CD14-positive monocyte (primary cell): Measurements from ENCODE around the gene AHCYL1. TPM values are rescaled to one million over a fixed set of nuclear protein-coding genes. Genes with fewer than 3 reads are reported as not detected.

Experiments used
- DNase-seq, 3 donors: peaks; one replicate each; pipeline ENCODE4 v3.0.0-alpha.2; 2011 to 2022
- H2AFZ ChIP-seq: 2 replicates; pipeline ENCODE4 v1.6.0; 2012; ENCODE audit warnings: mild to moderate bottlenecking, low read depth, low read length, inconsistent platforms; ENCODE audit not compliant: insufficient read depth, poor library complexity, severe bottlenecking
- H3K27ac ChIP-seq, 2 donors: 1 replicate in 1 of 2; 2 replicates in 1 of 2; pipeline ENCODE4 v1.5.1; 2012 to 2013; ENCODE audit warnings: low read length in 2 of 2, control low read depth in 1 of 2, inconsistent platforms in 1 of 2, low read depth in 1 of 2, mild to moderate bottlenecking in 1 of 2
- H3K27me3 ChIP-seq, 2 donors: one replicate each; pipeline versions ENCODE4 v1.6.0 to v1.6.1; 2011 to 2013; ENCODE audit warnings: low read length in 2 of 2; ENCODE audit not compliant: control insufficient read depth in 2 of 2, insufficient read depth in 2 of 2
- H3K36me3 ChIP-seq, 2 donors: replicated peaks in 1 of 2; 1 replicate in 1 of 2; 2 replicates in 1 of 2; pipeline versions ENCODE4 v1.5.1 to v1.6.1; 2012 to 2013; ENCODE audit warnings: low read length in 2 of 2, control low read depth in 1 of 2, inconsistent platforms in 1 of 2, mild to moderate bottlenecking in 1 of 2; ENCODE audit not compliant: insufficient read depth in 2 of 2, control insufficient read depth in 1 of 2
- H3K4me1 ChIP-seq, 2 donors: 1 replicate in 1 of 2; 2 replicates in 1 of 2; pipeline versions ENCODE4 v1.5.1 to v1.6.1; 2012 to 2013; ENCODE audit warnings: low read length in 2 of 2, control low read depth in 1 of 2, inconsistent platforms in 1 of 2, mild to moderate bottlenecking in 1 of 2, moderate library complexity in 1 of 2; ENCODE audit not compliant: insufficient read depth in 2 of 2, control insufficient read depth in 1 of 2
- H3K4me2 ChIP-seq: replicated peaks from 2 replicates; pipeline ENCODE3; 2012; ENCODE audit warnings: low read length, moderate library complexity, mild to moderate bottlenecking; ENCODE audit not compliant: poor library complexity, severe bottlenecking; ENCODE audit errors: extremely low read depth
- H3K4me3 ChIP-seq, 3 experiments: fragments of 200-600 bp in 1 of 3; sonication (generic) in 1 of 3; replicated peaks in 1 of 3; 1 replicate in 2 of 3; 2 replicates in 1 of 3; pipeline ENCODE4 v1.5.1; 2011 to 2013; ENCODE audit warnings: low read length in 3 of 3, mild to moderate bottlenecking in 3 of 3, control low read depth in 2 of 3, low read depth in 2 of 3, inconsistent platforms in 1 of 3, moderate library complexity in 1 of 3
- H3K79me2 ChIP-seq: 2 replicates; pipeline ENCODE4 v1.6.0; 2012; ENCODE audit warnings: mild to moderate bottlenecking, control low read depth, inconsistent platforms, low read length, moderate library complexity; ENCODE audit not compliant: insufficient read depth
- H3K9ac ChIP-seq: 2 replicates; pipeline ENCODE4 v1.6.0; 2017; ENCODE audit warnings: low read length, mild to moderate bottlenecking; ENCODE audit not compliant: insufficient read depth, poor library complexity, severe bottlenecking
- H3K9me3 ChIP-seq, 2 donors: replicated peaks in 1 of 2; 1 replicate in 1 of 2; 2 replicates in 1 of 2; pipeline versions ENCODE4 v1.5.1 to v1.6.1; 2012 to 2013; ENCODE audit warnings: low read length in 2 of 2, control low read depth in 1 of 2; ENCODE audit not compliant: control insufficient read depth in 1 of 2, insufficient read depth in 1 of 2
- H4K20me1 ChIP-seq: 2 replicates; pipeline ENCODE4 v1.6.0; 2012; ENCODE audit warnings: mild to moderate bottlenecking, low read length, control low read depth, moderate library complexity; ENCODE audit not compliant: insufficient read depth
- H3K27ac Mint-ChIP-seq, 7 donors: one replicate each; pipeline ENCODE4 v1.8.0; 2020; ENCODE audit warnings: mild to moderate bottlenecking in 7 of 7, mixed read lengths in 7 of 7, moderate library complexity in 6 of 7, inconsistent platforms in 2 of 7
- H3K27me3 Mint-ChIP-seq, 3 donors: one replicate each; pipeline ENCODE4 v1.8.0; 2021 to 2022; ENCODE audit warnings: low read depth in 3 of 3, mild to moderate bottlenecking in 3 of 3, mixed read lengths in 3 of 3, moderate library complexity in 3 of 3, inconsistent platforms in 1 of 3
- H3K36me3 Mint-ChIP-seq, 2 donors: one replicate each; pipeline ENCODE4 v1.8.0; 2020; ENCODE audit warnings: mixed read lengths in 2 of 2, inconsistent platforms in 1 of 2, mild to moderate bottlenecking in 1 of 2
- H3K4me1 Mint-ChIP-seq: one replicate; pipeline ENCODE4 v1.8.0; 2020; ENCODE audit warnings: mild to moderate bottlenecking, mixed read lengths
- H3K4me3 Mint-ChIP-seq, 2 donors: one replicate each; pipeline ENCODE4 v1.8.0; 2020; ENCODE audit warnings: mild to moderate bottlenecking in 2 of 2, mixed read lengths in 2 of 2, moderate library complexity in 1 of 2
- H3K9me3 Mint-ChIP-seq, 7 donors: one replicate each; pipeline ENCODE4 v1.8.0; 2020 to 2022; ENCODE audit warnings: mixed read lengths in 7 of 7, mild to moderate bottlenecking in 6 of 7, moderate library complexity in 6 of 7, inconsistent platforms in 2 of 7
- whole genome bisulfite sequencing: methylation state at CpG from one replicate; pipeline ENCODE4 v1.1.5; 2013; ENCODE audit warnings: missing lambda C conversion rate; ENCODE audit not compliant: insufficient coverage; 5-methylcytosine and 5-hydroxymethylcytosine counted together
- intact Hi-C, 2 donors: fragments of 100-400 bp; cut with micrococcal nuclease; formaldehyde crosslinking; loops; one replicate each; pipeline versions ENCODE4 v1.15.0 to v1.15.1; 2023
- polyA plus RNA-seq, 3 donors: library from polyadenylated mRNA; depleted of rRNA in 1 of 3; unstranded in 2 of 3; stranded (reverse) in 1 of 3; fragments of 300-500 nt in 2 of 3; fragments of >200 nt in 1 of 3; fragmentation: Illumina TruSeq in 2 of 3; gene quantifications; 1 replicate in 2 of 3; 2 replicates in 1 of 3; pipeline ENCODE4 v1.2.3, GENCODE V29; 2012 to 2021
- TF ChIP-seq, protein P1 (sequence below): fragments of 200-600 bp; IDR thresholded peaks from one replicate; pipeline ENCODE4 v1.8.0; 2022; ENCODE audit warnings: antibody characterized with exemption, mild to moderate bottlenecking

The AHCYL1 gene
- polyA plus RNA-seq, 3 donors, result 39.1 to 63.9 (median 48.8) TPM

DNA sequence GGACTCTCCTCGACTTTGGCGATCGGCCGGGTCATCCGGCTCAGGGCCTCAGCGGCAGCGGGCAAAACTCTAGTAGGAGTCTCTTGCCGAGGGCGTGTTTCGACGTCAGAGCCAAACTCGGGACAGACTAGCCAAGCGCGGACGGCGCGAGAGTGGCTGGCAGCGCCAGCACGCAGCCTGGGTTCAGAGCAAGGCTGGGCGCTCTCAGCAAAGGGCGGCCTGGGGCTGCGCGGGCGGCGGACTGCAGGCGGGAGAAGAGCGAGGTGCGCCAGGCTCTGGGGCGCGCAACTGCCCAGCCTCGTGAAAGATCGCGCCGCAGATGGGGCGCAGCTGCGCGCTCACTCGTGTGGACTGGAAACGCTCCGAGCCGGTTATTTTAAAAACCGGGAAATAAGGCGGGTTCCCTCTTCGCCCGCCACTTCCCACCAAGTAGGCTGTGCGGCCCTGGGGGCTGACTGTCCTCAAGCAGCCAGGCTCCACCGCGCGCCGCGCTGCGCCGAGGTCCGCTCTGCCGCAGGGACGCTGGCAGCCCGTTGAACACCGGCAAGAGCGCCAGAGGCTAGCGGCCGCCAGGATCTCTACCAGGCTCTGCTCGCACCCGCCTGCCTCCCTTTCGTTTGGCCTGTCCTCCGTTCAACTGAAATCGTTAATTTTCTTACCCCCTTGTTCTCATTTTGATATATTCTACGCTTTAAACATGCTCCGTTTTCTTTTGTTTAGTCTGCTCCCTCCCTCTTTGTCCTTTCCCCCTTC is 83.5 kb downstream of the AHCYL1 start:
- Histone ChIP-seq H3K9me3 (peaks cover 0 to 27% of the 10 kb centered on the region in 2 donors), H3K36me3 (no peaks in the 10 kb centered on the region), H3K4me1 (peaks cover 27 to 32% of the 10 kb centered on the region in 2 donors), H3K9ac (no peak overlapping the region), H3K27me3 (peaks cover 53 to 74% of the 10 kb centered on the region in 2 donors), H3K79me2 (no peaks in the 10 kb centered on the region), H2AFZ (peak overlapping the region; percentile 33), H3K4me3 (peak overlapping the region in 2 of 3 experiments; percentile 0 to 67), H3K27ac (no peak overlapping the region), H4K20me1 (no peaks in the 10 kb centered on the region), H3K4me2 (peak overlapping the region; percentile 67)
- TF ChIP-seq, protein P1, sequence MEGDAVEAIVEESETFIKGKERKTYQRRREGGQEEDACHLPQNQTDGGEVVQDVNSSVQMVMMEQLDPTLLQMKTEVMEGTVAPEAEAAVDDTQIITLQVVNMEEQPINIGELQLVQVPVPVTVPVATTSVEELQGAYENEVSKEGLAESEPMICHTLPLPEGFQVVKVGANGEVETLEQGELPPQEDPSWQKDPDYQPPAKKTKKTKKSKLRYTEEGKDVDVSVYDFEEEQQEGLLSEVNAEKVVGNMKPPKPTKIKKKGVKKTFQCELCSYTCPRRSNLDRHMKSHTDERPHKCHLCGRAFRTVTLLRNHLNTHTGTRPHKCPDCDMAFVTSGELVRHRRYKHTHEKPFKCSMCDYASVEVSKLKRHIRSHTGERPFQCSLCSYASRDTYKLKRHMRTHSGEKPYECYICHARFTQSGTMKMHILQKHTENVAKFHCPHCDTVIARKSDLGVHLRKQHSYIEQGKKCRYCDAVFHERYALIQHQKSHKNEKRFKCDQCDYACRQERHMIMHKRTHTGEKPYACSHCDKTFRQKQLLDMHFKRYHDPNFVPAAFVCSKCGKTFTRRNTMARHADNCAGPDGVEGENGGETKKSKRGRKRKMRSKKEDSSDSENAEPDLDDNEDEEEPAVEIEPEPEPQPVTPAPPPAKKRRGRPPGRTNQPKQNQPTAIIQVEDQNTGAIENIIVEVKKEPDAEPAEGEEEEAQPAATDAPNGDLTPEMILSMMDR, result no peak
- Mint-ChIP-seq H3K27me3 (peaks cover 74 to 86% (median 80%) of the 10 kb centered on the region in 3 donors), H3K9me3 (peaks cover 0 to 20% (median 9%) of the 10 kb centered on the region in 7 donors), H3K36me3 (peaks cover 3 to 18% of the 10 kb centered on the region in 2 donors), H3K4me1 (peaks cover 25% of the 10 kb centered on the region), H3K27ac (no peak overlapping the region), H3K4me3 (peak overlapping the region; percentile 72 to 99)
- intact Hi-C loops, result no loop called here
- 7% methylated on average over 68 of the region's 68 CpGs for WGBS
- DNase-seq, result peak; percentile 16 to 27 (median 16)

DNA sequence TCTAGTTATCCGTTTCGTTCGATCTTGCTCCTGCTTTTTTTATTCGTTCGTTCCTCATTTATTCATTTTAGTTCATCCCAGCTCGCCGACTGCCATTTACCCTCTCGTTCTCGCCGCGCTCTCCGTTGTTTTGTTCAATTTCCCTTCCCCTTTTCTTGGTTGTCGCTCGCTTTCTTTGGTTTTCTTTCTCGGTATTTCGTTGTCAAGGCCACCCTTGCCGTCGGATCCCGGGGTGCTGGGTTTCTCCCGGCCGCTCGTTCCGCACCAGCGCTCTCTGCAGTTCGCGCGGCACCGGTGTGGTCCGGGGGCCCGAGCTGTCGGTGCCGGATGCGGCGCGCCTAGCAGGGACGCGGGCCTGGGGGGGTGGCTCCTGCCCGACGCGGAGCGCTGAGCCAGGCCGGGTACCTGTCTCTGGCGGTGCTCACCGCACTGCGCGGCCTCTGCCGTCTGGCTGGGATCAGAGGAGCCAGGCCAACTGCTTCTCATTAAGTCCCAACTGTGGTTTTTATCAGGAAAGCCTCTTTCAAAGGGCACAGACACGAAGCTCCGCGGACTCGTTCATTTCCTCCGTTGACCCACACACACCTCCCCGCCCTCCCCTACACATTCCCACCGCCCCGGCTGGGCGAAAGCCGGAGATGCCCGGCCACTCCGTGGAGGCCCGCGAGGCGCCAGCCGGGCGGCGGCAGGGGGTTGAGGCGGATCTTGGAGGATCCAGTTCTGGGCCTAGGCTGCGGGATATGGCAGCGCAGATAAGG is 84.3 kb downstream of the AHCYL1 start:
- peak overlapping the region; percentile 67 for H3K4me2 ChIP-seq
- peaks cover 53 to 77% of the 10 kb centered on the region in 2 donors for H3K27me3 ChIP-seq
- peaks cover 0 to 27% of the 10 kb centered on the region in 2 donors for H3K9me3 ChIP-seq
- peaks cover 27 to 32% of the 10 kb centered on the region in 2 donors for H3K4me1 ChIP-seq
- H3K36me3 Mint-ChIP-seq, result peaks cover 3 to 18% of the 10 kb centered on the region in 2 donors
- H3K79me2 ChIP-seq, result no peaks in the 10 kb centered on the region
- H2AFZ ChIP-seq, result peak overlapping the region; percentile 33
- DNase-seq, result peak; percentile 33 to 45 (median 40)
- H4K20me1 ChIP-seq, result no peaks in the 10 kb centered on the region
- peak overlapping the region in 1 of 7 donors; percentile 9 for H3K27ac Mint-ChIP-seq
- peak overlapping the region; percentile 72 to 99 for H3K4me3 Mint-ChIP-seq
- H3K9ac ChIP-seq, result no peak overlapping the region
- TF ChIP-seq, protein P1, result no peak
- peaks cover 28% of the 10 kb centered on the region for H3K4me1 Mint-ChIP-seq
- intact Hi-C loops, result no loop called here
- peaks cover 76 to 92% (median 77%) of the 10 kb centered on the region in 3 donors for H3K27me3 Mint-ChIP-seq
- no peaks in the 10 kb centered on the region for H3K36me3 ChIP-seq
- H3K4me3 ChIP-seq, result peak overlapping the region in 2 of 3 experiments; percentile 0 to 67
- H3K27ac ChIP-seq, result no peak overlapping the region
- peaks cover 0 to 20% (median 9%) of the 10 kb centered on the region in 7 donors for H3K9me3 Mint-ChIP-seq
- WGBS, result 4% methylated on average over 52 of the region's 68 CpGs
